K562 (cell line): Measurements from ENCODE around the gene PSMC4. TPM values are rescaled to one million over a fixed set of nuclear protein-coding genes. Genes with fewer than 3 reads are reported as not detected.

Experiments used
- ARNT ChIP-seq, 2 experiments: fragments of 450-650 bp; IDR thresholded peaks; 2 replicates each; pipeline ENCODE4 v1.6.1; 2016; ENCODE audit warnings: mild to moderate bottlenecking in 1 of 2
- ESRRA ChIP-seq: fragments of 450-650 bp; IDR thresholded peaks from 2 replicates; pipeline ENCODE4 v1.6.1; 2014; ENCODE audit warnings: low read depth, mild to moderate bottlenecking, moderate library complexity, borderline replicate concordance
- KLF13 ChIP-seq: fragments of 450-650 bp; IDR thresholded peaks from 2 replicates; pipeline ENCODE4 v1.6.1; 2016; ENCODE audit warnings: missing genetic modification characterization, low read depth, mild to moderate bottlenecking, missing compliant biosample characterization, moderate library complexity, borderline replicate concordance
- MEIS2 ChIP-seq: fragments of 450-650 bp; IDR thresholded peaks from 2 replicates; pipeline ENCODE4 v1.6.1; 2014; ENCODE audit warnings: mild to moderate bottlenecking; ENCODE audit not compliant: partially characterized antibody
- POU5F1 ChIP-seq: fragments of 150-350 bp; IDR thresholded peaks from 2 replicates; pipeline ENCODE4 v1.6.1; 2014; ENCODE audit warnings: borderline replicate concordance, low read length, low read depth, mild to moderate bottlenecking; ENCODE audit not compliant: partially characterized antibody
- SNIP1 ChIP-seq: fragments of 450-650 bp; IDR thresholded peaks from 2 replicates; pipeline ENCODE4 v1.7.1; 2017; ENCODE audit warnings: low read depth, mild to moderate bottlenecking
- SPI1 ChIP-seq: IDR thresholded peaks from 2 replicates; pipeline ENCODE4 v1.6.1; 2011; ENCODE audit warnings: low read depth, low read length, control low read depth, borderline replicate concordance
- TBP ChIP-seq: optimal IDR thresholded peaks from 2 replicates; pipeline ENCODE3; 2011; ENCODE audit warnings: low read depth, low read length, improper control_type of control experiment
- ZNF124 ChIP-seq: sonication (generic); formaldehyde crosslinking; IDR thresholded peaks from 2 replicates; pipeline ENCODE4 v1.8.1; 2022; ENCODE audit warnings: missing genetic modification reagents
- ZNF3 ChIP-seq: fragments of 250-450 bp; sonication (Bioruptor Pico); IDR thresholded peaks from 2 replicates; pipeline ENCODE4 v1.5.0; 2021; ENCODE audit warnings: mild to moderate bottlenecking, moderate library complexity
- ZNF668 ChIP-seq: fragments of 250-450 bp; sonication (Bioruptor Pico); IDR thresholded peaks from 2 replicates; pipeline ENCODE4 v1.8.0; 2022; ENCODE audit warnings: mild to moderate bottlenecking, inconsistent platforms
- polyA plus RNA-seq, 8 experiments: library from polyadenylated mRNA; depleted of rRNA in 4 of 8; stranded (reverse) in 5 of 8; unstranded in 3 of 8; fragments of >200 nt; fragmentation: Nextera tagmentation in 2 of 8; fragmentation: Illumina TruSeq in 1 of 8; extraction: Ambion mirVana in 2 of 8; extraction: Trizol in 1 of 8; gene quantifications; 2 replicates each; pipeline versions ENCODE4 v1.2.1 to v1.2.3, GENCODE V29; 2011 to 2014; ENCODE audit warnings: inconsistent platforms in 1 of 8, missing spikeins in 1 of 8
- total RNA-seq, 7 experiments: library from RNA; depleted of rRNA in 6 of 7; stranded (reverse); fragments of >200 nt in 6 of 7; fragmentation: Illumina TruSeq in 2 of 7; extraction: Trizol in 2 of 7; gene quantifications; 2 replicates each; pipeline versions ENCODE4 v1.2.1 to v1.2.3, GENCODE V29; 2011 to 2021; ENCODE audit warnings: low replicate concordance in 1 of 7
- TF ChIP-seq, protein P1 (sequence below), 2 experiments: IDR thresholded peaks in 1 of 2; conservative IDR thresholded peaks in 1 of 2; 2 replicates each; pipeline ENCODE4 v1.6.1; 2016; ENCODE audit warnings: low read depth in 2 of 2, mild to moderate bottlenecking in 1 of 2, missing compliant biosample characterization in 1 of 2, missing genetic modification characterization in 1 of 2, moderate library complexity in 1 of 2
- TF ChIP-seq, protein P2 (sequence below): sonication (generic); formaldehyde crosslinking; IDR thresholded peaks from 2 replicates; pipeline ENCODE4 v1.9.0; 2022; ENCODE audit warnings: mild to moderate bottlenecking, missing genetic modification reagents
- TF ChIP-seq, protein P3 (sequence below), 2 experiments: fragments of 200-800 bp in 1 of 2; sonication (Bioruptor generic) in 1 of 2; sonication (generic) in 1 of 2; formaldehyde crosslinking in 1 of 2; IDR thresholded peaks in 1 of 2; conservative IDR thresholded peaks in 1 of 2; 2 replicates each; pipeline versions ENCODE4 v1.5.0 to v1.6.1; 2016 to 2020; ENCODE audit warnings: missing compliant biosample characterization in 1 of 2, missing genetic modification characterization in 1 of 2, missing genetic modification reagents in 1 of 2
- TF ChIP-seq, protein P4 (sequence below), 2 experiments: fragments of 450-650 bp in 1 of 2; sonication (generic) in 1 of 2; formaldehyde crosslinking; conservative IDR thresholded peaks; 2 replicates each; pipeline versions ENCODE4 v1.4.0 to v1.8.1; 2020 to 2022; ENCODE audit warnings: mild to moderate bottlenecking in 1 of 2, missing genetic modification reagents in 1 of 2
- TF ChIP-seq, protein P5 (sequence below): fragments of 250-450 bp; sonication (Bioruptor Pico); IDR thresholded peaks from 2 replicates; pipeline ENCODE4 v1.5.0; 2021

Gene PSMC4
- total and polyA plus RNA-seq, 9 of the 15 experiments (the other 6 are each of a cell fraction or from before 2014, with no cell fraction given) = 45.9 to 475 (median 142) TPM

DNA sequence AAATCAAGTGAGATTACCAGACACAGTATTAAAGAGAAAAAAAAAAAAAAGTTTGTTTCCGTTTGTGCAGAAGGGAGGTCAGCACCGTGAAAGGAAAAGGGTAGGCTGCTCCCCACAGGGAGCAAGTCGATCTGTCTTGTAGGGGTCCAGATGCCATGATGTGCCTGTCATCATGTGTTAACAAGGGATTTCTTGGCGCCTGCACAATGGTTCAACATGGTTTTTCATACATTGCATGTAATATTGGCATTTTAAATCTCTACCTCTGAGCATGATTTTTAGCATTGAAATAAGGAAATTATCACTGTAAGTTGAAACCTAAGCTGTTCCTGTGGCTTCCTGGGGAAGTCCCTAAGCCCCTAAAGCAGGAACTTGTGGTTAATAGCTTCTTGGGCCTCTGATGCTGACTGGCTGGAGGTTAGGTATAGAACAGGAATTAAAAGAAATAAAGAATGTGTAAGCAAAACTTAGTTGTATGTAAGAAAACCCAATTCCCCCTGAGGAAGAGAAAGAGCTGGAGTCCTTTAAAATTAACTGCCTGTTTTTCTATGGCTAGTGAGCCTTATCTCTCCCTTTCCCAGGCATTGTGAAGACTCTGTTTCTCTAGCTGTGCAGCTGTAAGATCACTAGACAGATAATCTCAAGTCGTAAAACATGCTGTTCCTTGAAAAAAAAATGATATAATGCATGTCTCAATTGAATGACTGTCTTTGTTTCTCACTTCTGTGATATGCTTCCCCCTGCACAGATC lies 29.2 kb upstream of the PSMC4 start (continued):
- TF ChIP-seq, protein P1, sequence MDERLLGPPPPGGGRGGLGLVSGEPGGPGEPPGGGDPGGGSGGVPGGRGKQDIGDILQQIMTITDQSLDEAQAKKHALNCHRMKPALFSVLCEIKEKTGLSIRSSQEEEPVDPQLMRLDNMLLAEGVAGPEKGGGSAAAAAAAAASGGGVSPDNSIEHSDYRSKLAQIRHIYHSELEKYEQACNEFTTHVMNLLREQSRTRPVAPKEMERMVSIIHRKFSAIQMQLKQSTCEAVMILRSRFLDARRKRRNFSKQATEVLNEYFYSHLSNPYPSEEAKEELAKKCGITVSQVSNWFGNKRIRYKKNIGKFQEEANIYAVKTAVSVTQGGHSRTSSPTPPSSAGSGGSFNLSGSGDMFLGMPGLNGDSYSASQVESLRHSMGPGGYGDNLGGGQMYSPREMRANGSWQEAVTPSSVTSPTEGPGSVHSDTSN (CRISPR knock-in tag; IDR thresholded peaks at IDR 0.05; ENCODE audit: low read depth) = no peak
- TF ChIP-seq, protein P1 (tag; conservative IDR thresholded peaks at IDR 0.05; ENCODE audit: low read depth) = peak; percentile 40
- TF ChIP-seq POU5F1 (no peak), MEIS2 (peak; percentile 29), ZNF124 (CRISPR knock-in tag) (no peak), ARNT (IDR thresholded peaks at IDR 0.05) (no peak), ESRRA (peak; percentile 42; the same call in 1 of the 2 replicates), TBP (no peak), ZNF668 (CRISPR knock-in tag) (no peak), SPI1 (0 out of 2 replicates have a peak, but pooled peaks have one; percentile 16), SNIP1 (no peak), KLF13 (tag) (no peak), ZNF3 (CRISPR knock-in tag) (no peak)
- TF ChIP-seq, protein P2, sequence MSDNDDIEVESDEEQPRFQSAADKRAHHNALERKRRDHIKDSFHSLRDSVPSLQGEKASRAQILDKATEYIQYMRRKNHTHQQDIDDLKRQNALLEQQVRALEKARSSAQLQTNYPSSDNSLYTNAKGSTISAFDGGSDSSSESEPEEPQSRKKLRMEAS (CRISPR knock-in tag) = no peak
- TF ChIP-seq, protein P3, sequence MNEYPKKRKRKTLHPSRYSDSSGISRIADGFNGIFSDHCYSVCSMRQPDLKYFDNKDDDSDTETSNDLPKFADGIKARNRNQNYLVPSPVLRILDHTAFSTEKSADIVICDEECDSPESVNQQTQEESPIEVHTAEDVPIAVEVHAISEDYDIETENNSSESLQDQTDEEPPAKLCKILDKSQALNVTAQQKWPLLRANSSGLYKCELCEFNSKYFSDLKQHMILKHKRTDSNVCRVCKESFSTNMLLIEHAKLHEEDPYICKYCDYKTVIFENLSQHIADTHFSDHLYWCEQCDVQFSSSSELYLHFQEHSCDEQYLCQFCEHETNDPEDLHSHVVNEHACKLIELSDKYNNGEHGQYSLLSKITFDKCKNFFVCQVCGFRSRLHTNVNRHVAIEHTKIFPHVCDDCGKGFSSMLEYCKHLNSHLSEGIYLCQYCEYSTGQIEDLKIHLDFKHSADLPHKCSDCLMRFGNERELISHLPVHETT (CRISPR knock-in tag; conservative IDR thresholded peaks at IDR 0.05 in 1 of 2, IDR thresholded peaks at IDR 0.05 in 1 of 2) = no peak
- TF ChIP-seq, protein P4, sequence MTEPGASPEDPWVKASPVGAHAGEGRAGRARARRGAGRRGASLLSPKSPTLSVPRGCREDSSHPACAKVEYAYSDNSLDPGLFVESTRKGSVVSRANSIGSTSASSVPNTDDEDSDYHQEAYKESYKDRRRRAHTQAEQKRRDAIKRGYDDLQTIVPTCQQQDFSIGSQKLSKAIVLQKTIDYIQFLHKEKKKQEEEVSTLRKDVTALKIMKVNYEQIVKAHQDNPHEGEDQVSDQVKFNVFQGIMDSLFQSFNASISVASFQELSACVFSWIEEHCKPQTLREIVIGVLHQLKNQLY (CRISPR knock-in tag; conservative IDR thresholded peaks at IDR 0.05) = no peak
- TF ChIP-seq, protein P5, sequence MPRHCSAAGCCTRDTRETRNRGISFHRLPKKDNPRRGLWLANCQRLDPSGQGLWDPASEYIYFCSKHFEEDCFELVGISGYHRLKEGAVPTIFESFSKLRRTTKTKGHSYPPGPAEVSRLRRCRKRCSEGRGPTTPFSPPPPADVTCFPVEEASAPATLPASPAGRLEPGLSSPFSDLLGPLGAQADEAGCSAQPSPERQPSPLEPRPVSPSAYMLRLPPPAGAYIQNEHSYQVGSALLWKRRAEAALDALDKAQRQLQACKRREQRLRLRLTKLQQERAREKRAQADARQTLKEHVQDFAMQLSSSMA (CRISPR knock-in tag) = no peak
